HG03442 (cell line): ENCODE results near the gene GRID1.

ENCODE experiments used
- ATAC-seq: cut with Tn5 transposase; IDR thresholded peaks from one replicate; pipeline ENCODE4 v1.9.1; 2021; ENCODE audit warnings: mild to moderate bottlenecking, moderate library complexity; ENCODE audit not compliant: unreplicated experiment

The GRID1 gene

DNA sequence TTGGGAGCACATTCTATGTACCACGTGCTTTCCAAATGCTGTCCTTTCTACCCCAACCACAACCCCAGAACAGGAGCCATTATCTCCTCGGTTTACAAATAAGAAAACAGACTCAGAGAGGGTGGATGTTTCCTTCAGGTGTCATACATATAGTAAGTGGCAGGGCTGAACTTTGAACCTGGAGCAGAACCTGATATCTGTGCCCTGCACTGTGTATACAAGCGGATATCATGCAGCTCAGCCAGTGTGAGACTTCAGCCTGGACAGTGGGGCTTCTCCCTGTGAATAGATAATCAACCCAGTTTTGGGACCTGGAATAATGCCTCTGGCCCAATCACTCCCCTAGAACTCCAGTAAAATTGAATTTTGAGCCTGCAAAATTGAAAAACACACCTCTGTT lies 341.1 kb downstream of the GRID1 start:
- no peak for ATAC-seq

DNA sequence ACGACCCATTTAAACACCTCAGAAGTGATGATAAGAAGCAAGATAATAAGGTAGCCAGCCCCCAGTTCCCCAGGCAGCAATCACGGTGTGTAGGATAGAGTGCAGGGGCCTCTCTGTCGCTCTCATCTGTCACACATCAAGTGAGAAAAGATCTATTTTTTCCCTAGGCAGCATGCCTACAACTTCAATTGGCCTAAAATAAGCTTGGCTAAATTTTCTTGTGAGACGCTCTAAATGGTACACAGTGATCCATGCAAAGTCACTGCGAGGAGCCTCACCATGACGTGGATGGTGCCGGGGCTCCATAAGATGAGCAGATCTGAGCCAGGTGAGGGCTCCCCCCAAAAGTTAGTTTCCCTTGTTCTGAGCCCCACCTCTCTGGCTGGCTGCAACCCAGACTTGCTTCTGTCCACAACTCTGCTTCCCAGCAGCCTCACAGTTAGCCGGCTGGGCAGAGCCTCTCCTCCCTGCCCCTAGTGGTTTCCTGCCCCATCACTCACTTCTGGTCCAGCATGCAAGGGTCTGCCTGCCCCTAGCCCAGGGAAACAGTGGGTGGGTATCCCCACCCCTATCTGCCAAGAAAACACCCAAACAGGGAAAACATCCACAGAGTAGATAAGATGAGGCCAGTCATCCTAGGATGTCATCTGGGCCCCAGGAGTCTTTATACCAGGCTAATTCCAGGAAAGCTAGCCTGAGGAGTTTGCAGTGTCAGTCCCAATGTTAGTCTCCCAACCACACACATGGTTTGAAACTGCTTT lies 342.1 kb downstream of the GRID1 start:
- ATAC-seq: no peak

DNA sequence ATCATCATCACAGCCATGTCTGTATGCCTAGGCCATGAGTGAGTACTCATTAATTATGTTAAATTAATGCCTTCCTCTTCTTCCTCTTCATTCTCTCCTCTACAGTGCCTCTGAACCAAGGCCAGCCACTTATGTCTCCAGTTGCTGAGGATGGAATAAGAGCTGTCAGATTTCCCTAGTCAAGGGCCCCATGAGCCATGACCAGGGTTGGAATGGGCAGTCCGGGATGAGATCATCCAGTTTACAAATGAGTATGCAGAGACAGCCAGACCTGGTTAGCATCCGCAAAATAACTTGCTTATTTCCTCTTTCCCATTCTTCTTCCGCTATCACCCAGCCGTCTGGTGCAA lies 342.7 kb downstream of the GRID1 start:
- no peak for ATAC-seq

GRCh38 chr10:86023336-86023735 lies 343.3 kb downstream of the GRID1 start:
- ATAC-seq: no peak

- no peak for ATAC-seq
Measured at GRCh38 chr10:86022906-86023305, 343.7 kb downstream of the GRID1 start.

DNA sequence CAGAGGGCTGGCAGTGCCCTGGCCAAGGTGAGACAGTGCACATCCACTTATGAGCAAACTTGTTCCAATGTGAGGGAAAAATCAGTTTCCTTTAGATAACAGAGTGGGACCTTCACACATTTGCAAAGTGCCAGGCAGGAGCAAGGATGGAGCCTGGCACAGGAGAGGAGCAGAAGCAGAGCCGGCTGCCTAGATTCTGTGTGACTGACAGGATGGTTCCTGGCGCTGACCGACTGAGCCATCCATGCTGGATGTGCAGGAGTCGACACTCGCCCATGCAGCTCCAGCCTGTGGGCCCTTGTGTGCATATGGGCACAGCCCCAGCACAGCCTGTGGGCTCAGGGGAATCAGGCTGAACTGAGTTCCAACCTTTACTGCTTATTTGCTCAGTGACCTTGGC lies 346.5 kb downstream of the GRID1 start:
- no peak for ATAC-seq

- ATAC-seq: no peak
Measured at GRCh38 chr10:86019141-86019540, 347.5 kb downstream of the GRID1 start.

DNA sequence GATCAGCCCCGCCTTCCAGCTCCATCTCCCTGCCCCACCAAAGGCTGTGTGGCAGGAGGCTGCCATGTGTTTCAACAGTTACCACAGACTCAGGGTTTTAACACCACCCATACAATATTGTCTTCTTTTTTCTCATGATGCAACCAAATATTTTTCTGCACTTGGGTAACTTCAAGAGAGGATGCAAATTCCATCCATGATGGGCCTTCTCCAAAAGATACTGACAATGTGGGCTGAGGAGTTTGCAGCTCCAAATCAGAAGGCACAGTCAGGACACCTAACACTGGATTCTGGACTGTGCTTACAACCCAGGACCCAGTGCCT lies 347.9 kb downstream of the GRID1 start:
- ATAC-seq: no peak

DNA sequence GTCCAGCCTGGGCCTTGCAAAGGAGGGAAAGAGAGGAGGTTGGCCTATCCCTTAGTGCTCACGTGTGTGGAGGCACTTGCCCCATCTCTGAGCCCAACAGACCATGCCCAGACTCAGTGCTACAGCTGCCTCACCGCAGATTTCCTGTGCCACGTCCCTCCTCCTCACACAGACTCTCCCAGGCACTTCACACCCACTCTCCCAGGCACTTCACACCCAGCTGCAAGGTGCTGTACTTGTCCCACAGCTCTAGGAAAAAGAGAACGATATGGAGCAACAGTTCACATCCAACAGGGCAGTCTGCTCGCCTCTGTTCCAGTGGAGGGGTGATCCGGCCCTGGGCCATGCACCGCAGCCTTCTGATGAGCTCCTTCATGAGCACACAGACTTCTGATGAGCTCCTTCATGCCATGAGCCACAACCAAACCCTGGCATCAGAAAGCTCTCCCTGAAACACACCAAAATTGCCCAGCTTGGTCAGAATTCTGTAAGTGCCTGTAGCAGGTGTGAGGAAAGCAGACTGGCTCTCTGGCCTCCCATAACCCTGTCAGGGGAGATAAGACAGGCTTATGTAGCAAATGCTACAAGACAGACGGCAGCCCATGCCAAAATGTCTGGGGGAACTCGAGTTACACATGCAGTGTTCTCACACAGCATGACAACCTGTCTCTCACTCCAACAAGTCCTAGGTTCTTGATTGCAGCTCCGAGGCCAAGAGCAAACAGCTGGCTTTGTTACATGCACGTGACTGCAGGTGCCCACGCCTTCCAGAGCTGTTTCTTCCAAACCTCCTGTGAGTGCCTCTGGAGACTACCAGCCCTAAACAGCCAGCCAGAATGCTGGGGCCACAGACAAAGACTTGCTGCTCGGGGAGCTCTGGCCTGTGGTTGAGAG lies 348.5 kb downstream of the GRID1 start:
- peak; percentile 72 for ATAC-seq

DNA sequence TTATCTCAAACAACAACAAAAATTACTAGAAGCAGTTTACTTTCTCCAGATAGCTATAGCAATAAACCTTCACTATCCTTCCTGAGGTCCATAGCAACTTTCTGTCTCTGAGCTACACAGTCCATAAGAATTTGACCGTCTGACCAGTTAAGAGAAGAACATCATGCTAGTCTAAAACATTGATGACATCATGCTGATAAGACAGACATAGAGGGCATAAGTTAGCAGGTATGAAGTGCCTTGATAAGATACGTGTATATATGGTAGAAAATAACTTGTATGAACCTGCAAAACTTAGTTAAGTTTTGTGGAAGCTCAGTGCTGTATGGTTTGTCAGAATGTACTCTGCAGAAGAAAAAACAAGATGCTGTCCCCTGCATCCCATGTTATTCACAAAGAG lies 353.0 kb downstream of the GRID1 start:
- no peak for ATAC-seq

DNA sequence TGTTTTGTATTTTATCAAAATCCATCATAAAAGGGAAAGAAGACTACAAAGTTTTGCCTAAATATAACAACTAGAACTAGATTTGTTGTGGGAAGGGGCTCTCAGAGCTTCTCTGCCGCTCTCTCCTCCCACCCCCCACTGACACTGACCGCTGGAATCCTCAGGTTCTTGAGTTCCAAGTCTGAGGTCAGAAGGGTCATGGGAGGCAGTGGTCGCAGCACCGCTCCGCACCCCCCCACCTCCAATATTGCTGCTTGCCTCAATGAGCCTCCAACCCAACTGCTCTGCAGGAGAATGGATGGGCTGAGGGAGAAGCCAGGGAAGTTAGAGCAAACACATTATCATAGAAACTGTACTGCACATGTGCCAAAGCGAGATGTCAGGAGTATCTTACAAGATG lies 359.4 kb downstream of the GRID1 start:
- ATAC-seq: no peak

- ATAC-seq: no peak
Measured at GRCh38 chr10:86004337-86004736, 362.3 kb downstream of the GRID1 start.

GRCh38 chr10:86003201-86003621 lies 363.4 kb downstream of the GRID1 start:
- ATAC-seq: no peak

- ATAC-seq: no peak
Measured at GRCh38 chr10:86001521-86001920, 365.1 kb downstream of the GRID1 start.

- no peak for ATAC-seq
Measured at GRCh38 chr10:85997544-85997943, 369.1 kb downstream of the GRID1 start.

DNA sequence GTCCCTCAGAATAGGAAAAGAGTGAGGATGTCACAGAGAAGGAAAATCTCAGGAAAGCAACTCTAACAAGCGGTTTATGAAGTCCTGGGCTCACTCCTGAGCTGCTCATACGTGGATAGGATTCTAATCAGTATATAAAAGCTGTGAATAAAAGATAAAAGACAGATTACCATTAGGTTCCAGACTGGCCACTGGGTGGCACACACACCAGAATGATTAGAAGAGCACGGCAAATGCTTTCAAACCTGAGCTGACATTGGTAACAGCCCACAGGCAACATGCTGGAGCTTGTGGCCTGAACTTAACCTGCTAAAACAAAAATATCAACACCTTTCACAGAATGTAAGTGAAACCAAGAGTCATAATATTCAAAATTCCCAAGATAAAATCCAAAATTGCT lies 370.8 kb downstream of the GRID1 start:
- ATAC-seq: no peak

- no peak for ATAC-seq
Measured at GRCh38 chr10:85993840-85994507, 372.6 kb downstream of the GRID1 start.

GRCh38 chr10:85993140-85993539 lies 373.5 kb downstream of the GRID1 start:
- ATAC-seq: no peak

- no peak for ATAC-seq
Measured at GRCh38 chr10:85992324-85992723, 374.3 kb downstream of the GRID1 start.

DNA sequence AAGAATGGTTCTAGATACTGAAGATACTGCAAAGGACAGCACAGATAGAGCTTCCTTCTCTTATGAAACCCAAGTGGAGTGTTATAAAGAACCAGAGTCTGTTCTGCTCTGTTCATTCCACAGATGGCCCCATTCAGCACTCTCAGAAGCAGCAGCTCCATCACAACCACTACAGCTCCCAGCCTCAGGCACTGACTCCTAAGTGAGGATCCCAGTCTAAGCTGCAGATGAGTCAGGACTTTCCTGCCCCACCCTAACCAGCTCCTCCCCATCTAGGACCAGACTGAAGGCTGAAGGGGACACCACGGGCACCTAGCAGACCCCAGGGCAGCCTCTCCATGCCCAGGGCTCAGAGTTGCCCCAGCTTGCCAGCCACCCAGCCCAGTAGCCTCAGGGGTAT lies 379.8 kb downstream of the GRID1 start:
- ATAC-seq: no peak

GRCh38 chr10:85983051-85983450 lies 383.5 kb downstream of the GRID1 start:
- ATAC-seq: no peak

DNA sequence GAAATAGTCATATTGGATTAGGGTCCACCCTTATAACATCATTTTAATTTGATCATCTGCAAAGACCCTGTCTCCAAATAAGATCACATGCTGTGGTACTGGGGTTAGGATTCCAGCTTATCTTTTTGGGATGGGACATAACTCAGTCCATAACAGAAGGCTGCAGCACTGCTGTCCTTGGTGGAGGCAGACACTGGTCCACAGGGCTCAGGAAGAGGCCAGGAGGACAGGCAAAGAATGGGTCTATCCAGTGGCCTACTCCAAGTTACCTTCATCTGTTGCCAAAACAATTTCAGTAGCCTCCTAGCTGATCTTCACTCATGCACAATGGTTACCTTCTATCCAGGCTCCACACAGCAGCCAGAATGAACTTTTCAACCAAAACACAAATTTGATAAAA lies 387.0 kb downstream of the GRID1 start:
- no peak for ATAC-seq
